Endothelial cell of umbilical vein (primary cell): ENCODE data around the gene SUGCT. TPM values are rescaled to one million over a fixed set of nuclear protein-coding genes. Genes with fewer than 3 reads are reported as not detected.
A peak's percentile ranks its signal among the peaks of the same experiment; 100 is the strongest.

ENCODE experiments used
- BruUV-seq: library from RNA; stranded (reverse); fragments of 400-500 nt; replicated peaks from 2 replicates; lab custom pipeline; 2021; lab: Mats Ljungman, UMichigan
- CTCF ChIA-PET: fragments of 300-600, 350-600 bp; sonication (Branson Sonifier 250); formaldehyde crosslinking; loops from one replicate; lab custom pipeline; 2021; ENCODE audit warnings: antibody characterized with exemption, inconsistent platforms; lab: Charles Lee
- POLR2A ChIA-PET: fragments of 300-600, 350-600 bp; sonication (Branson Sonifier 250); formaldehyde crosslinking; loops from one replicate; lab custom pipeline; 2021; ENCODE audit warnings: antibody characterized with exemption, inconsistent platforms; lab: Charles Lee
- DNase-seq: peaks from one replicate; pipeline ENCODE4 v3.0.0-alpha.2; 2011; ENCODE audit warnings: low read depth, low spot score
- FAIRE-seq: peaks from 2 replicates; lab custom pipeline; 2011; peaks lifted over from hg19 to GRCh38; lab: Jason Lieb, UNC
- H2AFZ ChIP-seq: 2 replicates; pipeline ENCODE4 v1.6.0; 2012; ENCODE audit warnings: low read depth, low read length, control low read depth, inconsistent platforms
- H3K27ac ChIP-seq: 2 replicates; pipeline ENCODE4 v1.5.1; 2011; ENCODE audit warnings: low read depth, mild to moderate bottlenecking, control low read depth, low read length, moderate library complexity; ENCODE audit not compliant: insufficient read depth
- H3K27me3 ChIP-seq, 2 experiments: 2 replicates each; pipeline versions ENCODE4 v1.6.0 to v1.6.1; 2011; ENCODE audit warnings: low read length in 2 of 2, mixed read lengths in 1 of 2; ENCODE audit not compliant: control insufficient read depth in 2 of 2, insufficient read depth in 2 of 2
- H3K36me3 ChIP-seq, 2 experiments: 2 replicates in 1 of 2; 3 replicates in 1 of 2; pipeline ENCODE4 v1.5.1; 2011; ENCODE audit warnings: low read length in 2 of 2, mild to moderate bottlenecking in 1 of 2, moderate library complexity in 1 of 2; ENCODE audit not compliant: control insufficient read depth in 2 of 2, insufficient read depth in 2 of 2; ENCODE audit errors: extremely low read depth in 1 of 2
- H3K4me1 ChIP-seq: 3 replicates; pipeline ENCODE4 v1.5.1; 2011; ENCODE audit warnings: mild to moderate bottlenecking, low read length; ENCODE audit not compliant: control insufficient read depth, insufficient read depth; ENCODE audit errors: extremely low read depth
- H3K4me2 ChIP-seq: 2 replicates; pipeline ENCODE4 v1.6.1; 2011; ENCODE audit warnings: low read length, control low read depth, mixed read lengths; ENCODE audit not compliant: insufficient read depth
- H3K4me3 ChIP-seq, 3 experiments: fragments of 200-600 bp in 1 of 3; sonication (generic), shearing (Covaris generic) in 1 of 3; replicated peaks in 1 of 3; 2 replicates each; pipeline ENCODE4 v1.5.1; 2011 to 2016; ENCODE audit warnings: control low read depth in 3 of 3, low read length in 3 of 3, mild to moderate bottlenecking in 2 of 3, inconsistent platforms in 1 of 3, low read depth in 1 of 3, moderate library complexity in 1 of 3; ENCODE audit not compliant: insufficient read depth in 1 of 3
- H3K79me2 ChIP-seq: 2 replicates; pipeline ENCODE4 v1.6.0; 2012; ENCODE audit warnings: low read length, inconsistent platforms; ENCODE audit not compliant: control insufficient read depth, insufficient read depth
- H3K9ac ChIP-seq: replicated peaks from 2 replicates; pipeline ENCODE3; 2011; ENCODE audit warnings: low read length, control low read depth; ENCODE audit not compliant: insufficient read depth; ENCODE audit errors: extremely low read depth
- H3K9me1 ChIP-seq: replicated peaks from 3 replicates; pipeline ENCODE4 v1.6.0; 2011; ENCODE audit warnings: mild to moderate bottlenecking, low read length; ENCODE audit not compliant: control insufficient read depth, insufficient read depth; ENCODE audit errors: extremely low read depth
- H3K9me3 ChIP-seq: replicated peaks from 2 replicates; pipeline ENCODE4 v1.5.1; 2012; ENCODE audit warnings: low read length, inconsistent platforms; ENCODE audit not compliant: control insufficient read depth, insufficient read depth
- H4K20me1 ChIP-seq: replicated peaks from 2 replicates; pipeline ENCODE3; 2011; ENCODE audit warnings: mild to moderate bottlenecking, low read length; ENCODE audit not compliant: control insufficient read depth, insufficient read depth; ENCODE audit errors: extremely low read depth
- EZH2 ChIP-seq: IDR thresholded peaks from 2 replicates; pipeline ENCODE4 v1.6.1; 2012; ENCODE audit warnings: borderline replicate concordance, low read depth, mild to moderate bottlenecking, moderate library complexity, low read length, inconsistent platforms; ENCODE audit not compliant: severe bottlenecking
- FOS ChIP-seq: IDR thresholded peaks from 2 replicates; pipeline ENCODE4 v1.6.1; 2011; ENCODE audit warnings: mild to moderate bottlenecking, low read length, moderate library complexity, borderline replicate concordance; ENCODE audit not compliant: insufficient read depth
- GATA2 ChIP-seq: IDR thresholded peaks from 2 replicates; pipeline ENCODE4 v1.7.0; 2011; ENCODE audit warnings: low read depth, mild to moderate bottlenecking, moderate library complexity, mixed read lengths, low read length; ENCODE audit not compliant: insufficient read length, insufficient read depth
- JUN ChIP-seq: IDR thresholded peaks from 2 replicates; pipeline ENCODE4 v1.6.1; 2011; ENCODE audit warnings: borderline replicate concordance, low read depth; ENCODE audit not compliant: insufficient read length, insufficient read depth
- MYC ChIP-seq: IDR thresholded peaks from one replicate; pipeline ENCODE4 v1.6.1; 2011; ENCODE audit warnings: mild to moderate bottlenecking, low read depth, low read length
- POLR2A ChIP-seq: IDR thresholded peaks from 2 replicates; pipeline ENCODE4 v1.6.1; 2012; ENCODE audit warnings: low read depth, mild to moderate bottlenecking, control low read depth, low read length
- POLR2AphosphoS5 ChIP-seq: IDR thresholded peaks from 2 replicates; pipeline ENCODE4 v1.6.1; 2012; ENCODE audit warnings: low read depth, mild to moderate bottlenecking, control low read depth, low read length, moderate library complexity; ENCODE audit not compliant: insufficient read depth
- dilution Hi-C: fragments of 300-500 bp; cut with MboI; formaldehyde crosslinking; loops from one replicate; pipeline ENCODE4 v1.15.0; 2019; ENCODE audit warnings: low sequenced_read_pairs; ENCODE audit not compliant: extremely low pct_ligation_motif_present
- intact Hi-C: fragments of 100-400 bp; cut with micrococcal nuclease; formaldehyde crosslinking; loops from one replicate; pipeline ENCODE4 v1.10.0; 2022
- polyA plus RNA-seq, 4 experiments: library from polyadenylated mRNA; depleted of rRNA in 3 of 4; stranded (reverse) in 3 of 4; unstranded in 1 of 4; fragments of >200 nt; gene quantifications; 2 replicates each; pipeline versions ENCODE4 v1.2.1 to v1.2.3, GENCODE V29; 2011 to 2012; ENCODE audit warnings: missing spikeins in 1 of 4
- total RNA-seq: library from RNA; stranded (reverse); gene quantifications from 2 replicates; pipeline ENCODE4 v1.2.3, GENCODE V29; 2021
- TF ChIP-seq, protein P1 (sequence below), 2 donors: IDR thresholded peaks; 1 replicate in 1 of 2; 2 replicates in 1 of 2; pipeline ENCODE4 v1.5.1; 2011; ENCODE audit warnings: low read length in 2 of 2, mild to moderate bottlenecking in 2 of 2, moderate library complexity in 2 of 2, control low read depth in 1 of 2, inconsistent platforms in 1 of 2, low read depth in 1 of 2; ENCODE audit not compliant: insufficient read depth in 1 of 2; ENCODE audit errors: extremely low read depth in 1 of 2
- TF ChIP-seq, protein P2 (sequence below): IDR thresholded peaks from 2 replicates; pipeline ENCODE4 v1.6.1; 2011; ENCODE audit not compliant: insufficient read depth, insufficient read length

The SUGCT gene
- total and polyA plus RNA-seq, 2 donors (not counting 3 experiments of a cell fraction or from before 2014, with no cell fraction given) = 1.2 to 1.4 TPM

DNA sequence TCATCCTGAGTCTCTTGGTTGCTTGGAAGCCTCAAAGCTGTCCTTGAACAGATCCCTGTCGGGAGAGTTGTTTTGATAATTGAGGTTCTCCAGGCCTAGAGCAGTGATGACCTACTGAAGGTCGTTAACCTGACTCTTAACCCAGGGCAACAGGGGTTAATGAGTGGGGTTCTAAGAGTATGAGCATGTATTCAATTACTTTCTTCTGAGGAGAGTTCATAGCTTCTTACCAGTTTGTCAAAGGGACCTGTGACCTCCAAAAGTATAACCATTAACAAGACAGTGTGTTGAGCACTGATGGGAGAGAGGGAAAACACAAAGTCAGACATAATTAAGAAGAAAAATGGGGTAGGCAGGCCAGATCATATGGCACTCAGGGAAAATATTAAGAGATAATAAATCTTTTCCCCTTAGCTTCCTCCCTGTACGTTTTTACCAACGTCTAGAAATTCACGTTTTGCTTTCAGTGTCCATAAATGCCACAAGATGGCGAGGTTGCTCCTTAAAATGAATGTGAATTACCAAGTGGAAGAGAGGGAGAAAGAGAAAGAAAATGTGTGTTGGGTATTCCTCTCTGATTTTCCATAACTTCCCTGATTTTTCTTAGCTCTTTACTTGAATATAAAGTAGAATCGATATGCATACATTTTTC, 97.6 kb downstream of the SUGCT start:
- no peaks in the 10 kb centered on the region for H3K27me3 ChIP-seq
- H3K79me2 ChIP-seq = no peaks in the 10 kb centered on the region
- intact Hi-C loops = loop anchor here (1.0 to 10.0 kb wide), 10 partner anchors 66 to 1500 kb away; no protein-coding TSS in a partner anchor
- no peaks in the 10 kb centered on the region for H3K9me1 ChIP-seq
- H4K20me1 ChIP-seq = no peaks in the 10 kb centered on the region
- no TSS peak for BruUV-seq
- TF ChIP-seq, protein P1, sequence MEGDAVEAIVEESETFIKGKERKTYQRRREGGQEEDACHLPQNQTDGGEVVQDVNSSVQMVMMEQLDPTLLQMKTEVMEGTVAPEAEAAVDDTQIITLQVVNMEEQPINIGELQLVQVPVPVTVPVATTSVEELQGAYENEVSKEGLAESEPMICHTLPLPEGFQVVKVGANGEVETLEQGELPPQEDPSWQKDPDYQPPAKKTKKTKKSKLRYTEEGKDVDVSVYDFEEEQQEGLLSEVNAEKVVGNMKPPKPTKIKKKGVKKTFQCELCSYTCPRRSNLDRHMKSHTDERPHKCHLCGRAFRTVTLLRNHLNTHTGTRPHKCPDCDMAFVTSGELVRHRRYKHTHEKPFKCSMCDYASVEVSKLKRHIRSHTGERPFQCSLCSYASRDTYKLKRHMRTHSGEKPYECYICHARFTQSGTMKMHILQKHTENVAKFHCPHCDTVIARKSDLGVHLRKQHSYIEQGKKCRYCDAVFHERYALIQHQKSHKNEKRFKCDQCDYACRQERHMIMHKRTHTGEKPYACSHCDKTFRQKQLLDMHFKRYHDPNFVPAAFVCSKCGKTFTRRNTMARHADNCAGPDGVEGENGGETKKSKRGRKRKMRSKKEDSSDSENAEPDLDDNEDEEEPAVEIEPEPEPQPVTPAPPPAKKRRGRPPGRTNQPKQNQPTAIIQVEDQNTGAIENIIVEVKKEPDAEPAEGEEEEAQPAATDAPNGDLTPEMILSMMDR (IDR thresholded peaks at IDR 0.05; ENCODE audit: extremely low read depth in 1 of 2, insufficient read depth in 1 of 2, low read depth in 1 of 2, low read length in 2 of 2) = peak; percentile 42 to 43
- no peak for TF ChIP-seq POLR2A
- H3K9ac ChIP-seq = no peak overlapping the region
- DNase-seq = peak; percentile 79
- peak; percentile 88 for FAIRE-seq
- H3K4me3 ChIP-seq = no peak overlapping the region
- no peak overlapping the region for H3K4me2 ChIP-seq
- peak overlapping the region; percentile 73 for H2AFZ ChIP-seq
- H3K4me1 ChIP-seq = no peaks in the 10 kb centered on the region
- H3K36me3 ChIP-seq = no peaks in the 10 kb centered on the region
- dilution Hi-C loops = no loop called here
- no peak overlapping the region for H3K27ac ChIP-seq
- ChIA-PET CTCF (interaction anchor here (0.6 to 5.7 kb wide), 84 partner anchors 8 to 1711 kb away, joined by 3 to 264 read pairs (median 4); partner anchors contain the start of genes INHBA, MPLKIP and SUGCT), POLR2A (no interaction called here)
- no peaks in the 10 kb centered on the region for H3K9me3 ChIP-seq

DNA sequence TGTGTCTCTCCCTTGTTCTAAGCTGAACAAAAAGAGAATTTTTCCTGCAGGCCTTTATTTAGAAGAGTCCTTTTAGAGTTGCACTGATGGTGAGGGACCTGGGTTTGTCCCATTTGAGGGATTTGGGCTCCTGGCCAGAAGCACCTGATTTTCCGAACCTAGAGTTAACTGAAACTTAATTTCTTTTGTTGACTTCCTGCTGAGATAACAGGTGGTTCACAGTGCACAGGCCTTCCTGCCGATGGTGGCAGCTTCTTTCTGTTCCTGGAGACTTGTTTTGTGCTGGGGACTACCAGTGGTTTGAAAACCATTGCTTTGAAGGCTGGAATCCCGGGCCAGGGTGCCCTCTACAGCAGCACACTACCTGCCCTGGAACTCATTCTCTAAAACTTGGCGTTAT, 99.2 kb downstream of the SUGCT start:
- no peaks in the 10 kb centered on the region for H3K79me2 ChIP-seq
- intact Hi-C loops = loop anchor here (5.0 to 10.0 kb wide), 2 partner anchors 271 to 768 kb away; no protein-coding TSS in a partner anchor

More for the DNA sequence above, 99.2 kb downstream of the SUGCT start:
- peak overlapping the region; percentile 8 for H2AFZ ChIP-seq
- H3K27ac ChIP-seq = no peak overlapping the region
- no peaks in the 10 kb centered on the region for H3K4me1 ChIP-seq
- no peak overlapping the region for H3K4me2 ChIP-seq
- H3K9me1 ChIP-seq = no peaks in the 10 kb centered on the region
- no peak overlapping the region for H3K9ac ChIP-seq
- H3K27me3 ChIP-seq = no peaks in the 10 kb centered on the region
- ChIA-PET POLR2A (no interaction called here), CTCF (interaction anchor here (1.5 to 5.7 kb wide), 13 partner anchors 13 to 1499 kb away, joined by 3 to 264 read pairs (median 17); partner anchors contain the start of gene INHBA)
- no peaks in the 10 kb centered on the region for H4K20me1 ChIP-seq
- BruUV-seq = no TSS peak
- TF ChIP-seq, protein P1 (IDR thresholded peaks at IDR 0.05; ENCODE audit: extremely low read depth in 1 of 2, insufficient read depth in 1 of 2, low read depth in 1 of 2, low read length in 2 of 2) = no peak
- TF ChIP-seq, protein P2, sequence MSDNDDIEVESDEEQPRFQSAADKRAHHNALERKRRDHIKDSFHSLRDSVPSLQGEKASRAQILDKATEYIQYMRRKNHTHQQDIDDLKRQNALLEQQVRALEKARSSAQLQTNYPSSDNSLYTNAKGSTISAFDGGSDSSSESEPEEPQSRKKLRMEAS = no peak
- TF ChIP-seq POLR2AphosphoS5 = no peak
- TF ChIP-seq EZH2 = no peak
- no peak for TF ChIP-seq POLR2A
- TF ChIP-seq FOS = no peak
- TF ChIP-seq MYC = no peak
- no peak for TF ChIP-seq GATA2
- TF ChIP-seq JUN = no peak
- DNase-seq = no peak
- no peaks in the 10 kb centered on the region for H3K9me3 ChIP-seq
- FAIRE-seq = no peak
- dilution Hi-C loops = no loop called here
- H3K4me3 ChIP-seq = no peak overlapping the region
- H3K36me3 ChIP-seq = no peaks in the 10 kb centered on the region
